GM19025 (cell line): ENCODE measurements around the gene IFITM2.

ENCODE experiments used
- ATAC-seq: cut with Tn5 transposase; IDR thresholded peaks from one replicate; pipeline ENCODE4 v1.9.1; 2021; ENCODE audit warnings: mild to moderate bottlenecking, low read depth, moderate library complexity; ENCODE audit not compliant: unreplicated experiment

IFITM2 gene

GRCh38 chr11:291281-292210, 16.1 kb upstream of the IFITM2 start:
- ATAC-seq: no peak

DNA sequence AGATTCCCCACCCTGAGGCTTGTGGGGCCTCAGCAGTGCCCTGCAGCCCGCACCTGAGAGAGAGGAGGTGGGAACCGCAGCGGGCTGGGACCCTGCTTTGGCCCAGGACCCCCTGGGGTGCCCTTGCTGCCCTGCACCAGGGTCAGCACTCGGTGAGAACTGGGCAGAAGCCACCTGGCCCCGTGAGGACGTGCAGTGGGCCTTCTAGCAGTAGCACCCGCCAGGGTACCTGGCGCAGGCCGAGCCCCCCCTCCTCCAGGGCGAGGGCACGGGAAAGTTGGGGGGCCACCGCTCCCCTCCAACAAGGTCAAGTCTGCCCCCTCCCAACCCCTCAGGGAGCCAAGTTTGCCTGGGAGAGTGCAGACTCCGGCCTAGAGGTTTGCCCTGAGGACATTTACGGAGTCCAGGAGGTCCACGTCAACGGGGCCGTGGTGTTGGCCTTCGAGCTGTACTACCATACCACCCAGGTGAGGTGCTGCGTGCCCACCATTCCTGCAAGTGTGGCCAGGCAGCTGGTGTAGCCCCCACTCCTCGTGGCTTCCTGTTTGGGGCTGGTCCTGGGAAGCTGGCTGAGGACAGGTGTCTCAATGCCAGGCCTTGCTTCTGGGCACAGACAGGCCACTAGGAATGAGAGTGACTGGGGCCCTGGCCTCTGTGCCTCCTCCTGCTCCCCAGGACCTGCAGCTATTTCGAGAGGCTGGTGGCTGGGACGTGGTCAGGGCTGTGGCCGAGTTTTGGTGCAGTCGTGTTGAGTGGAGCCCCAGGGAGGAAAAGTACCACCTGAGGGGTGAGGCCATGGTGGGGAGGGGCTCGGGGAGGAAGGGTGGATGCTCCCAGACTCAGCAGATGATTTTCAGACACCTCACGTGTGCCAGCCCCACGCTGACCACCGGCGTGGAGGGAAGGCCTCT, 15.2 kb upstream of the IFITM2 start:
- no peak for ATAC-seq

DNA sequence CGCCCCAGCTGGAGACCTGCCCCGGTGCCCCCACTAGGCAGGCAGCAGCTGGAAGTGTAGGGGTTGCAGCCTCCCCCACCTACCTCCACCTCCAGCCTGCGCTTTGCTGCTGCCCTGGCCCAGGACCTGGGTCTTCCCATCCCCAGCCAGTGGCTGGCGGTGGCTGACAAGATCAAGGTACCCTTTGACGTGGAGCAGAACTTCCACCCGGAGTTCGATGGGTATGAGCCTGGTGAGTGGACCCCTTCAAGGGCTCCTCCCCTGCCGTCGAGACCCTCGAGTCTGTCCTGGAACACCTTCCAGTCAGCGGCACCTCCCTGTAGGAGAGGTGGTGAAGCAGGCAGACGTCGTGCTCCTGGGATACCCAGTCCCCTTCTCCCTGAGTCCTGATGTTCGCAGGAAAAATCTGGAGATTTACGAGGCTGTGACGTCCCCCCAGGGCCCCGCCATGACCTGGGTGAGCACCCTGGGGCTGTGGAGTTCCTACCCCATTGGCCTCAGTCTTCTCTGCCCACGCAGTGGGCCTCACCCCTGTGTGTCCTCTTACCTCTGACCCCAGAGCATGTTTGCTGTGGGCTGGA, 14.3 kb upstream of the IFITM2 start:
- no peak for ATAC-seq

- ATAC-seq: no peak
Measured at GRCh38 chr11:293852-294661, 13.6 kb upstream of the IFITM2 start.

- ATAC-seq: no peak
Measured at GRCh38 chr11:294780-295179, 12.8 kb upstream of the IFITM2 start.

GRCh38 chr11:295351-296170, 12.1 kb upstream of the IFITM2 start:
- no peak for ATAC-seq

DNA sequence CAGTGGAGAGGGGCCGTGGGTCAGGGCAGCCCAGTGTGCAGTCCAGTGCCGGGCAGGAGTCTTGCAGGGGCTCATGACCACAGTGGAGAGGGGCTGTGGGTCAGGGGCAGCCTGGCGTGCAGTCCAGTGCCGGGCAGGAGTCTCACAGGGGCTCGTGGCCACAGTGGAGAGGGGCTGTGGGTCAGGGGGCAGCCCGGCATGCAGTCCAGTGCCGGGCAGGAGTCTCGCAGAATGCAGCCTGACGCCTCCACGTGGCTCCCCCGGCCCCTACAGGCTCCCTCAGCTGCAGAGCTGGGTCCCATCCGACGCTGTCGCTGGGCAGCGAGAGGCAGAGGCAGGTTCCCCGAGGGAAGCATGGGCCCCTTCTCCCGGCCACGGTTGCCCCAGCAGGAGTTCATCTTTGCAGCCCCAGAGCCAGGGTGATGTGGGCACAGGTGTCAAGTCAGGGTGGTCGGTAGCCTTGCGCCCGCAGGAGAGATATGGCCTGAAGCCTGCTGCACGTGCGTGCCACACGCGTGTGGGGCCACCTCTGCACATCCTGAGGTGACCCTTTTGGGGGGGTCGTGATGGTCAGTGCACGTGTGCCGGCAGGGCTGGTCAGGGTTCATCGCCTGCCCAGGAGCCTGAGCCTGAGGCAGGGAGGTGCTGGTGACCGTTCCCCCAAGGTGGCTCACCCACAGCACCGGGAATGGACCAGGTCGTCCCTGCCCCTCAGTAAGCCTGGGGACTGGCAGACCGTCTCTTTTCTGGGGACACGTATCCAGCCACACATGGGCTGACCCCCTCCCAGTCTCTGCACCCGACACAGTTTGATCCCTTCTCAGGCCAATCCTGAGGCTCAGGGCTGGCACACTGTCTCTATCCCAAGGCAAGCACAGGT, 11.2 kb upstream of the IFITM2 start:
- no peak for ATAC-seq

DNA sequence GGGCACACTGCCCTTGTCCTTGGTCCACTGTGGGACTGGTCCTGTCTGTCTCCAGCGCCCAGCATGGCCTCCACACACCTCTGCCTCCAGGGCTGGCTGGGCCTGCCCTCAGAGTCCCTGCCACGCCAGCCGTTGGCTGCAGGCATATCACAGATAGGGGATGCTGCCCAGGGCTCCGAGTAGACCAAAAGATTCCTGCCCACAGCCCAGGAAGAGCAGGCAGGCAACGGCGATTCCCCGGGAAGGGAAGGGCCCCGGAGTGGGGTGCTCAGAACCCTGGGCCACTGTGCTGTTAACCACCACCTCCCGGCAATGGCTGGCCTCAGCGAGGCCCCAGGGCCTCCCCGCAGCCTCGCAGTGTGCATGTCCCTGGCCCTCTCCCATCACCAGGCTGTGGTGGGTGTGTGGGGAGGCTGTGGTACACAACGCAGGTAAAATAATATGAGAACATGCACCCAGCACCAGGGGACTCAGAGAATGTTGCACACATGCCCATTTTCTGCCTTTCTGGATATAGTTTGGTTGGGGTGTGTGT, 10.5 kb upstream of the IFITM2 start:
- no peak for ATAC-seq

DNA sequence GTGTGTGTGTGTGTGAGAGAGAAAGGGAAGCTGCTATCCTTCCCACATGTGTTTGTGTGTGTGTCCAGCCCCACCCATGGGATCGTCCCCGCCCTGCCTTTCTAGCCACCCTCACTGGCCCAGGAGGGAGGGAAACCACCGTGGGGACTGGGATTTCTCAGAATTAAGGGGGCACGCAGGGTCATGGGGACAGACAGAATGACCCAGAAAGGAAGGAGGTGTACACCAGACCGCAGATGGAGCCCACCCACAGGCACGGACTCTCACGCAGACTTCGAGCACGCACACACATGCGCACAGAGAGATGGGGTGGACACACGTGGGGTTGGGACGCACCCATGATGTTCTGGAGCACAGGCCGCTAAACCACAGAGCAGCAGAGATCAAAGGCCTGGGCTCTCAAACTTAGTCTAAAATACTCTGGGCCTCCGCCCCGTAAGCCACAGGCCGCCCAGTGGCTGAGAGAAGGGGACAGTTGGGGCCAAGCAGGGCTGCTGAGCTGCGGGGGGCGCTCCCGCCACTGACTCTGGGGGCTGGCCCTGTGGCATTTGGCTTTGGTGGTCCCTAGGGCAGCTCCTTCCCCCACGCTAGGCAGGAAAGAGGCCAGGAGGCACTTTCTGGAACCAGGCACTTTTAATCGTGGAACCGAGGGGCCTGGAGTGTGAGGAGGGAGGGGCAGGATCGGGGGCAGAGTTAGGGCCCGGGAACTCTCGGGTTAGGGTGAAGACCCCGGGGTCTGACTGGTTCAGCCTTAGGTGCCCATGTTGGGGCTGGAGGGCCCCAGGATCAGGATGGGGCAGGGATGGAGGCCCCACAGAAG, 9.8 kb upstream of the IFITM2 start:
- no peak for ATAC-seq

DNA sequence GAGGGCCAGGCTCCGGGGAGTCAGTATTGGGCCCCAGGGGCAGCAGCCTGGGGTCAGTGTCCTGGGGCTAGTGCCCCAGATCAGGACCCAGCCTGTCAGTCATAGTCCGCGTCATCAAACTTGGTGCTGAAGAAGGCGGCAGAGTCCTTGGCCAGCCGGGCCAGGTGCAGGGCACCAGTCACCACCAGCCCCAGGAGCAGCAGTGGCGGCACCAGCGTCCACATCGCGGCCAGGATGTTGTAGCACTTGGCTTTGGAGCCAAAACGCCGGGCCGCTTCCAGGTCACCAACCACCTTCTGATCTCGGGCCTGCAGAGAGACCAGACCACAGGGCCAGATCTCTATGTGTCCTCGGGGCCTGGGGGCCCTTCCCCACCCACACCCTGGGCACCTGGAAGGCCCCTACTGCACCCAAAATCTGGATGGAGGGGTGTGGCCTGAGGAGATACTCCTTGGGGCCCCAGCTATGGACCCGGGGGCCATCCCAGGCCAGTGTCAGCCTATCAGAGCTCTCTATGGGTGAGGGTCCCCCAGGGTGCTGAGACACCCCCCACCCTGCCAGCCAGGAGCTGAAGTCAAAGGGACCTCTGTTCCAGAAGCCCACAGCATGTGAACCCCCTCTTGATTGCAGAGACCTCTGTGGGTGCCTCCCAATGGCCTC, 9.1 kb upstream of the IFITM2 start:
- no peak for ATAC-seq

DNA sequence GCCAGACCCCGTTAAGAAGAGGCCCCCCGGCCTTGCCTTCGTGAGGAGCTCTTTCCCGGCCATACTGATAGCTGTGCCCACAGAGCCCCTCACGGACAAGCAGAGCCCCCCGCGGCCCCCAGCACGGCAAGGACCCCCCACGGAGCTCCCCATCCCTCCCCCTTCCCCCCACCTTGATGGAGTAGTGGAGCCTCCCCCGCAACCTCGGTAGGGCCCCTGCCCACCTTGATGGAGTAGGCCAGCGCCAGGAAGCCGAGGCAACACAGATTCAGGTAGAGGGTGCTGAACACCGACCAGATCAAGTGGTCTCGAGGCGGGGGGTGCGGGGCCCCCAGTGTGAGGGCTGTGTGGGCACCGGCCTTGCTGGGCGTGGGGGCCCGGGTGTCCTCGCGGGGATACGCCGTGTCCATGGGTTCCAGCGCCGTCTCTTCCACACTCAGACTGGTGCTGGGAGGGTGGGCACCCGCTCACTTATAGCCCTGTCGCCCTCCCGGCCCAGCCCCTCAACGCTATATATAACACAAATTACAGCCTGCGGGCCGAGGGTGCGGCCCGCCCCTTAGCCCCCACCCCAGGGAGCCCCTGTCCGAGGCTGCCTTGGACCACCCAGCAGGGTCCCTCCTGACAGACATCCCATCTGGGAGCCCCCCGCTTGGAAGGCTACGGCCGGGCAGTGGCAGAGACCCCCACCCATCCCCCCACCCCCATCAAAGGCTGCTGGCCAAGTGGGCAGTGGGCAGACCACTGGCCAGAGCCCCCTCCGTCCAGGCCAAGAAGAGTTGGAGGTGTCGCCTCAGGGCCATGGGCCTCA, 8.3 kb upstream of the IFITM2 start, which contains the start of gene IFITM5:
TSS of gene IFITM5 (minus strand) at position 446 of the 811 bp plus-strand sequence. CDS start at position 410, 36 bp downstream.
- no peak for ATAC-seq

GRCh38 chr11:299951-300735, 7.5 kb upstream of the IFITM2 start:
- ATAC-seq: no peak

DNA sequence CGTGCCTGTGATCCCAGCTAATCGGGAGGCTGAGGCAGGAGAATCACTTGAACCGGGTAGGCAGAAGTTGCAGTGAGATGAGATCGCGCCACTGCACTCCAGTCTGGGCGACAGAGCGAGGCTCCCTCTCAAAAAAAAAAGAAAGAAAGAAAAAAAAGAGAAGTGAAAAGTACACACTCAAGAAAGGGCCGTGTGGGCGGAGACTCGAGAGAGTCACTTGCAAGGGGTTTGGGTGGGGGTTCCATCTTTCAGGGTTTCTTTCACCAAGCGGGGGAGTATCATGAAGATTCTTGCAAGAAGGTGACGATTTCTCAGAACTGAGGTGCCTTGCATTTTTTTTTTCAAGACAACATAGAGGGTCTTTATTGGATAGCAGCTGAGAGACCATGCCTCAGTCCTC, 4.3 kb upstream of the IFITM2 start:
- ATAC-seq: no peak

DNA sequence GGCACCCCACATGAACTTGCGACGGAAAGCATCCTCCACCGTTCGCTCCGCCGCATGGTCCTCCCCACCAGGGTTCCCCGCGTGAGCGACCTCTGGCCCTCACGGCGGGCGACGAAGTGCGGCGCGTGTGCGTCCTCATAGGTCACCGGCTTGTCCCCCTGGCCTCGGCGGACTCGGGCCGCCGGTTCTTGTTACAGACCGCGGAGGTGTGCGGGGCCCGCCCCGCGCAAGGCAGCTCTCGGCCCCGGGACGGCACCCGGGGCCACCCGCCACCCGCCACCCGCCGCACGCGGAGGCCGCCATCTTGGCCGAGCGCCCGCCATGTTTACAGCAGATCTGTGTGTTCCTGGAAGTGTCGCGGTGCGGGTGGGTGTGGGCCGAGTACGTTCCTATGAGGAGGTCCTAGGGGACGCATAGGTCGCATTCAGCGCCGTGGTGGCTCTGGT, 3.5 kb upstream of the IFITM2 start:
- ATAC-seq: no peak
